K562 (cell line): Measurements from ENCODE around the gene SIMC1. TPM values are rescaled to one million over a fixed set of nuclear protein-coding genes. Genes with fewer than 3 reads are reported as not detected.
"Not testable (repeated sequence)": the region's sequence is repeated elsewhere in the genome, so short reads cannot be mapped to it uniquely, and the experiment has no call there.

Experiments used
- ATAC-seq: fragments of 200-7000 bp; cut with Tn5 transposase; 3 replicates; pipeline ENCODE4 v1.9.1; 2020; ENCODE audit warnings: moderate library complexity
- BruUV-seq: library from RNA; stranded (reverse); fragments of 400-500 nt; replicated peaks from 2 replicates; lab custom pipeline; 2021; lab: Mats Ljungman, UMichigan
- CTCF ChIA-PET: fragments of 300-600 bp; formaldehyde crosslinking; extraction: SDS; loops from one replicate; lab custom pipeline; 2021; ENCODE audit warnings: low intra/inter-chr PET ratio; lab: Yijun Ruan, JAX
- POLR2A ChIA-PET: fragments of 300-600, 350-650 bp; sonication (Branson Sonifier 250); formaldehyde crosslinking; extraction: SDS; loops from one replicate; lab custom pipeline; 2021; ENCODE audit warnings: antibody characterized with exemption, inconsistent platforms; lab: Yijun Ruan, JAX
- DNase-seq, 4 experiments: peaks; one replicate each; pipeline versions ENCODE4 v3.0.0 to v3.0.0-alpha.2; 2011 to 2018; ENCODE audit warnings: low spot score in 3 of 4, mixed read lengths in 3 of 4; ENCODE audit errors: extremely low read depth in 1 of 4
- FAIRE-seq: peaks from 2 replicates; lab custom pipeline; 2011; peaks lifted over from hg19 to GRCh38; lab: Jason Lieb, UNC
- H2AFZ ChIP-seq: 2 replicates; pipeline ENCODE4 v1.6.0; 2011; ENCODE audit warnings: low read depth, low read length, control low read depth, inconsistent platforms
- H3K27ac ChIP-seq: fragments of 200-600 bp; 3 replicates; pipeline ENCODE4 v1.8.0; 2011; ENCODE audit warnings: low read depth, mild to moderate bottlenecking, control low read depth, inconsistent platforms, low read length, moderate library complexity, mixed read lengths; ENCODE audit errors: extremely low read depth
- H3K27me3 ChIP-seq, 2 experiments: fragments of 300-600 bp in 1 of 2; 2 replicates in 1 of 2; 3 replicates in 1 of 2; pipeline versions ENCODE4 v1.6.0 to v1.8.0; 2011; ENCODE audit warnings: inconsistent platforms in 2 of 2, low read length in 2 of 2, mild to moderate bottlenecking in 1 of 2, mixed read lengths in 1 of 2, moderate library complexity in 1 of 2; ENCODE audit not compliant: control insufficient read depth in 2 of 2, insufficient read depth in 2 of 2
- H3K36me3 ChIP-seq: fragments of 300-600 bp; 3 replicates; pipeline ENCODE4 v1.8.0; 2011; ENCODE audit warnings: mild to moderate bottlenecking, low read length, inconsistent platforms; ENCODE audit not compliant: control insufficient read depth, insufficient read depth
- H3K4me1 ChIP-seq, 2 experiments: fragments of 200-600 bp in 1 of 2; replicated peaks in 1 of 2; 2 replicates in 1 of 2; 3 replicates in 1 of 2; pipeline versions ENCODE4 v1.5.1 to v1.8.0; 2011; ENCODE audit warnings: inconsistent platforms in 2 of 2, low read length in 2 of 2, mild to moderate bottlenecking in 1 of 2, mixed read lengths in 1 of 2, moderate library complexity in 1 of 2; ENCODE audit not compliant: control insufficient read depth in 2 of 2, insufficient read depth in 2 of 2
- H3K4me2 ChIP-seq: 2 replicates; pipeline ENCODE4 v1.6.1; 2011; ENCODE audit warnings: low read length, control low read depth, inconsistent platforms, mixed read lengths; ENCODE audit not compliant: insufficient read depth
- H3K4me3 ChIP-seq: fragments of 200-600 bp; sonication (generic), shearing (Covaris generic); 2 replicates; pipeline ENCODE4 v1.5.1; 2016; ENCODE audit warnings: control low read depth, inconsistent platforms
- H3K79me2 ChIP-seq: fragments of 200-600 bp; 3 replicates; pipeline ENCODE4 v1.8.0; 2011; ENCODE audit warnings: low read length, inconsistent platforms; ENCODE audit not compliant: control insufficient read depth, insufficient read depth
- H3K9ac ChIP-seq, 2 experiments: 2 replicates each; pipeline versions ENCODE4 v1.6.0 to v1.6.1; 2011; ENCODE audit warnings: low read depth in 2 of 2, low read length in 2 of 2, control low read depth in 1 of 2, inconsistent platforms in 1 of 2, mild to moderate bottlenecking in 1 of 2, mixed read lengths in 1 of 2; ENCODE audit not compliant: insufficient read depth in 1 of 2
- H3K9me1 ChIP-seq: one replicate; pipeline ENCODE4 v1.6.0; 2011; ENCODE audit warnings: inconsistent platforms, mild to moderate bottlenecking, low read length, moderate library complexity; ENCODE audit not compliant: control insufficient read depth, insufficient read depth
- H3K9me3 ChIP-seq: replicated peaks from 2 replicates; pipeline ENCODE4 v1.5.1; 2011; ENCODE audit warnings: low read depth, low read length, inconsistent platforms; ENCODE audit not compliant: control insufficient read depth, insufficient read depth
- H4K20me1 ChIP-seq: replicated peaks from 2 replicates; pipeline ENCODE4 v1.6.1; 2011; ENCODE audit warnings: low read length, inconsistent platforms, mixed read lengths; ENCODE audit not compliant: control insufficient read depth, insufficient read depth
- BCOR ChIP-seq: fragments of 450-650 bp; IDR thresholded peaks from 2 replicates; pipeline ENCODE4 v1.6.1; 2016
- CCNT2 ChIP-seq: IDR thresholded peaks from 2 replicates; pipeline ENCODE4 v1.6.1; 2011; ENCODE audit warnings: borderline replicate concordance, low read depth, mild to moderate bottlenecking, moderate library complexity, mixed read lengths, low read length; ENCODE audit not compliant: insufficient read length; ENCODE audit errors: extremely low read depth
- KDM1A ChIP-seq, 2 experiments: fragments of 450-650 bp; IDR thresholded peaks; 2 replicates each; pipeline ENCODE4 v1.6.1; 2016; ENCODE audit warnings: mild to moderate bottlenecking in 2 of 2
- PHF20 ChIP-seq: fragments of 450-650 bp; IDR thresholded peaks from 2 replicates; pipeline ENCODE4 v1.6.1; 2018; ENCODE audit not compliant: partially characterized antibody
- WGBS: fragments of 100-300 bp; shearing (Covaris generic); methylation state at CpG from one replicate; pipeline ENCODE4 v1.1.6; 2016; ENCODE audit warnings: low coverage, mixed read lengths; ENCODE audit not compliant: insufficient coverage; ENCODE audit errors: missing lambda C conversion rate; 5-methylcytosine and 5-hydroxymethylcytosine counted together
- in situ Hi-C: fragments of 300-500 bp; cut with MboI; formaldehyde crosslinking; loops from 4 replicates; pipeline ENCODE4 v1.15.0; 2018; ENCODE audit warnings: inconsistent platforms, mixed read lengths
- intact Hi-C: fragments of 100-400 bp; cut with micrococcal nuclease; formaldehyde crosslinking; loops from 2 replicates; pipeline ENCODE4 v1.14.2; 2022
- polyA plus RNA-seq, 8 experiments: library from polyadenylated mRNA; depleted of rRNA in 4 of 8; stranded (reverse) in 5 of 8; unstranded in 3 of 8; fragments of >200 nt; fragmentation: Nextera tagmentation in 2 of 8; fragmentation: Illumina TruSeq in 1 of 8; extraction: Ambion mirVana in 2 of 8; extraction: Trizol in 1 of 8; gene quantifications; 2 replicates each; pipeline versions ENCODE4 v1.2.1 to v1.2.3, GENCODE V29; 2011 to 2014; ENCODE audit warnings: inconsistent platforms in 1 of 8, missing spikeins in 1 of 8
- total RNA-seq, 7 experiments: library from RNA; depleted of rRNA in 6 of 7; stranded (reverse); fragments of >200 nt in 6 of 7; fragmentation: Illumina TruSeq in 2 of 7; extraction: Trizol in 2 of 7; gene quantifications; 2 replicates each; pipeline versions ENCODE4 v1.2.1 to v1.2.3, GENCODE V29; 2011 to 2021; ENCODE audit warnings: low replicate concordance in 1 of 7

The SIMC1 gene
- total and polyA plus RNA-seq, 9 of the 15 experiments (the other 6 are each of a cell fraction or from before 2014, with no cell fraction given): 7.2 to 36.3 (median 14.7) TPM

DNA sequence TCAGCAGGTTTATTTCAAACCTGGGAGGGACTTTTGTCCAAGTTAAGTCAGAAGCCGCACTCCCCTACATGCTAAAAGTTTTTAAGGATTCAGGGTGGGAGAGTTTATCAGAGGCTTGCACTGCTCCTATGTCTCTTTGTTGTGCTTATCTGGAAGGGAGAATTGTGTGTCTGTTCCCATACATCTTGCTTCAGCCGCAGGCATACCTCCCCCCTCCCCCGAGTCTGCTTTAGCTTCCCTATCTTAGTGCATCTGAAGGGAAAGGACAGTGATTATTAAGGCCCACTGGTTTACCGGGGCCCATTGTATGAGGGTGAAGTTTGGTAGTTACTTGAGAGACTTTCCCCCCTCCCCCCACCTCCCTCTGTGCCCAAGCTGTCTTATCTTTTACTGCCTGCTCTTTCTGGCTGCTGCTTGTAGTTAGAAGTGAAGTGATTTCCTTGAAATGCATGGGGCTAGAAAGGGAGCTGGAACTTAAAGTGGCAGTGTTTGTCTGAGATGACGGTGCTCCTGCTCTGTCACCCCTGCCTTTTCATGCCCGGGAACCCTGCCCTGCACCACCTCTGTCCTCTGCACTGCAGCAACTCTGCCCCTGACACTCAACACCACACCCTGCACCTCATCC is 40.9 kb upstream of the SIMC1 start (continued):
- TF ChIP-seq CCNT2: peak; percentile 29

GRCh38 chr5:176198299-176198698 is 39.9 kb upstream of the SIMC1 start:
- H3K4me2 ChIP-seq, H3K9me1 ChIP-seq, H3K9ac ChIP-seq, DNase-seq, H2AFZ ChIP-seq, FAIRE-seq, H3K27ac ChIP-seq, ATAC-seq, in situ Hi-C loops, CTCF ChIA-PET, H3K79me2 ChIP-seq, intact Hi-C loops, H3K9me3 ChIP-seq, H4K20me1 ChIP-seq, H3K4me3 ChIP-seq, H3K27me3 ChIP-seq, POLR2A ChIA-PET, BruUV-seq, H3K36me3 ChIP-seq: not testable (repeated sequence)
- H3K4me1 ChIP-seq: peaks cover 4 to 26% of the 10 kb centered on the region in 2 experiments; a peak in 4 of 5 replicates
- TF ChIP-seq KDM1A (IDR thresholded peaks at IDR 0.05): 0 out of 4 replicates have a peak, but pooled peaks of 1 of the 2 experiments have one; percentile 40
- TF ChIP-seq PHF20: peak; percentile 24
- peak; percentile 74 for TF ChIP-seq BCOR
- WGBS: 0% methylated on average over 1 of the region's 2 CpGs
